HG02938 (cell line): ENCODE results near the gene NAMPT.
"Not testable (repeated sequence)": the region's sequence is repeated elsewhere in the genome, so short reads cannot be mapped to it uniquely, and the experiment has no call there.

ENCODE experiments used
- ATAC-seq: cut with Tn5 transposase; IDR thresholded peaks from one replicate; pipeline ENCODE4 v1.9.1; 2021; ENCODE audit warnings: mild to moderate bottlenecking, moderate library complexity; ENCODE audit not compliant: unreplicated experiment

Gene NAMPT

GRCh38 chr7:106238830-106239229, 46.0 kb downstream of the NAMPT start:
- ATAC-seq: no peak

GRCh38 chr7:106236065-106236464, 48.7 kb downstream of the NAMPT start:
- ATAC-seq: no peak

GRCh38 chr7:106234425-106234824, 50.4 kb downstream of the NAMPT start:
- no peak for ATAC-seq

GRCh38 chr7:106231856-106232490, 52.8 kb downstream of the NAMPT start:
- ATAC-seq: no peak

GRCh38 chr7:106225856-106226255, 58.9 kb downstream of the NAMPT start:
- no peak for ATAC-seq

- ATAC-seq: no peak
Measured at GRCh38 chr7:106224797-106225196, 60.0 kb downstream of the NAMPT start.

GRCh38 chr7:106223156-106223555, 61.6 kb downstream of the NAMPT start:
- no peak for ATAC-seq

GRCh38 chr7:106222545-106222944, 62.2 kb downstream of the NAMPT start:
- ATAC-seq: no peak

GRCh38 chr7:106220307-106220706, 64.5 kb downstream of the NAMPT start:
- ATAC-seq: no peak

- no peak for ATAC-seq
Measured at GRCh38 chr7:106219170-106219569, 65.6 kb downstream of the NAMPT start.

GRCh38 chr7:106218546-106218945, 66.2 kb downstream of the NAMPT start:
- no peak for ATAC-seq

- no peak for ATAC-seq
Measured at GRCh38 chr7:106216923-106217542, 67.8 kb downstream of the NAMPT start.

- no peak for ATAC-seq
Measured at GRCh38 chr7:106216517-106216922, 68.3 kb downstream of the NAMPT start.

- ATAC-seq: no peak
Measured at GRCh38 chr7:106215868-106216516, 68.8 kb downstream of the NAMPT start.

GRCh38 chr7:106208944-106209343, 75.8 kb downstream of the NAMPT start:
- ATAC-seq: not testable (repeated sequence)

GRCh38 chr7:106206826-106207541, 77.8 kb downstream of the NAMPT start:
- no peak for ATAC-seq

GRCh38 chr7:106205621-106206222, 79.1 kb downstream of the NAMPT start:
- no peak for ATAC-seq

- no peak for ATAC-seq
Measured at GRCh38 chr7:106203473-106203872, 81.3 kb downstream of the NAMPT start.

GRCh38 chr7:106201164-106201563, 83.6 kb downstream of the NAMPT start:
- no peak for ATAC-seq

GRCh38 chr7:106199813-106200364, 84.9 kb downstream of the NAMPT start:
- ATAC-seq: no peak

GRCh38 chr7:106199024-106199423, 85.8 kb downstream of the NAMPT start:
- ATAC-seq: no peak
